Keratinocyte (primary cell): ENCODE results near the gene HIVEP1. TPM values are rescaled to one million over a fixed set of nuclear protein-coding genes. Genes with fewer than 3 reads are reported as not detected.

ENCODE experiments used
- DNase-seq: peaks from one replicate; pipeline ENCODE4 v3.0.0-alpha.2; 2011; ENCODE audit warnings: low read depth, missing footprints, low spot score
- FAIRE-seq: peaks from 2 replicates; lab custom pipeline; 2011; peaks lifted over from hg19 to GRCh38; lab: Jason Lieb, UNC
- H2AFZ ChIP-seq: 2 replicates; pipeline ENCODE4 v1.6.0; 2012; ENCODE audit warnings: low read length, control low read depth, inconsistent platforms; ENCODE audit not compliant: control insufficient read depth
- H3K27ac ChIP-seq: 2 replicates; pipeline ENCODE4 v1.5.1; 2011; ENCODE audit warnings: low read length; ENCODE audit not compliant: control insufficient read depth, insufficient read depth
- H3K27me3 ChIP-seq: 3 replicates; pipeline ENCODE4 v1.6.0; 2011; ENCODE audit warnings: low read length; ENCODE audit not compliant: control insufficient read depth, insufficient read depth; ENCODE audit errors: extremely low read depth
- H3K36me3 ChIP-seq, 2 experiments: 2 replicates in 1 of 2; 3 replicates in 1 of 2; pipeline ENCODE4 v1.5.1; 2011; ENCODE audit warnings: low read length in 2 of 2, mild to moderate bottlenecking in 1 of 2; ENCODE audit not compliant: control insufficient read depth in 2 of 2, insufficient read depth in 2 of 2; ENCODE audit errors: extremely low read depth in 1 of 2
- H3K4me1 ChIP-seq: 3 replicates; pipeline ENCODE4 v1.5.1; 2011; ENCODE audit warnings: low read length; ENCODE audit not compliant: control insufficient read depth, insufficient read depth; ENCODE audit errors: extremely low read depth
- H3K4me2 ChIP-seq: 3 replicates; pipeline ENCODE4 v1.6.0; 2011; ENCODE audit warnings: low read depth, low read length; ENCODE audit not compliant: control insufficient read depth, insufficient read depth; ENCODE audit errors: extremely low read depth
- H3K4me3 ChIP-seq, 3 experiments: fragments of 200-600 bp in 1 of 3; sonication (generic) in 1 of 3; 2 replicates in 2 of 3; 3 replicates in 1 of 3; pipeline ENCODE4 v1.5.1; 2011 to 2016; ENCODE audit warnings: low read length in 3 of 3, mild to moderate bottlenecking in 3 of 3, control low read depth in 2 of 3, inconsistent platforms in 1 of 3, low read depth in 1 of 3, mixed read lengths in 1 of 3, mixed run types in 1 of 3, moderate library complexity in 1 of 3; ENCODE audit not compliant: control insufficient read depth in 2 of 3, insufficient read depth in 2 of 3; ENCODE audit errors: extremely low read depth in 1 of 3
- H3K79me2 ChIP-seq: 2 replicates; pipeline ENCODE4 v1.6.0; 2012; ENCODE audit warnings: low read length; ENCODE audit not compliant: control insufficient read depth, insufficient read depth
- H3K9ac ChIP-seq: 3 replicates; pipeline ENCODE4 v1.6.0; 2011; ENCODE audit warnings: low read length; ENCODE audit not compliant: control insufficient read depth, insufficient read depth; ENCODE audit errors: extremely low read depth
- H3K9me1 ChIP-seq: 3 replicates; pipeline ENCODE4 v1.6.0; 2011; ENCODE audit warnings: low read length; ENCODE audit not compliant: control insufficient read depth, insufficient read depth; ENCODE audit errors: extremely low read depth
- H3K9me3 ChIP-seq: 2 replicates; pipeline ENCODE4 v1.5.1; 2012; ENCODE audit warnings: low read depth, low read length; ENCODE audit not compliant: control insufficient read depth
- H4K20me1 ChIP-seq: 3 replicates; pipeline ENCODE4 v1.6.0; 2011; ENCODE audit warnings: low read length; ENCODE audit not compliant: control insufficient read depth, insufficient read depth; ENCODE audit errors: extremely low read depth
- CTCF ChIP-seq, 3 experiments: IDR thresholded peaks in 1 of 3; conservative IDR thresholded peaks in 1 of 3; optimal IDR thresholded peaks in 1 of 3; 2 replicates in 2 of 3; 3 replicates in 1 of 3; pipeline versions ENCODE3 to v1.5.1; 2011; ENCODE audit warnings: low read length in 3 of 3, mild to moderate bottlenecking in 3 of 3, moderate library complexity in 2 of 3, control low read depth in 1 of 3, inconsistent platforms in 1 of 3; ENCODE audit not compliant: insufficient read depth in 2 of 3; ENCODE audit errors: extremely low read depth in 1 of 3
- EZH2 ChIP-seq: IDR thresholded peaks from one replicate; pipeline ENCODE4 v1.6.1; 2012; ENCODE audit warnings: inconsistent platforms, mild to moderate bottlenecking, low read length, moderate library complexity
- dilution Hi-C: fragments of 300-500 bp; cut with MboI; formaldehyde crosslinking; loops from one replicate; pipeline ENCODE4 v1.7.0; 2020; ENCODE audit warnings: low sequenced_read_pairs; ENCODE audit not compliant: extremely low pct_ligation_motif_present
- polyA plus RNA-seq, 5 experiments: library from polyadenylated mRNA; depleted of rRNA in 3 of 5; stranded (reverse) in 3 of 5; stranded (forward) in 1 of 5; unstranded in 1 of 5; fragments of >200 nt; gene quantifications; 1 replicate in 1 of 5; 2 replicates in 3 of 5; 3 replicates in 1 of 5; pipeline versions ENCODE4 v1.2.1 to v1.2.3, GENCODE V29; 2011 to 2012; ENCODE audit warnings: missing spikeins in 2 of 5, low read depth in 1 of 5, low replicate concordance in 1 of 5

The HIVEP1 gene
- polyA plus RNA-seq, 1 donor (not counting 4 experiments of a cell fraction or from before 2014, with no cell fraction given) = 13.7 TPM

DNA sequence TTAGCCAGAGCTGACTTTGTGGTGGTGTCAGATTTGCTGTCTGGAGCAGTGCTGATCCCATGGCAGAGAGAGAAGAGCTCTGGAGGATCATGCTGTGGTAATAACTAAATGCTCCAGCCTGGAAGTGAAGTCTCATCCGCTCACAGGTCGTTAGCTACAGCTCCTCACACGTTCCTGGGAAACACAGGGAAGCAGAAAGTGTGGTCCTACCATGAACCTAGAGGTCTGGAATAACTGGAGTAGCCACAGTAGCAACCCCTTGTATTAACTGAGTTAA, 2.7 kb downstream of the HIVEP1 start:
- Histone ChIP-seq H3K27ac (peak overlapping the region; percentile 89), H3K4me1 (peaks cover 12% of the 10 kb centered on the region), H3K4me3 (no peak overlapping the region), H3K9ac (no peak overlapping the region), H3K79me2 (peaks cover 43% of the 10 kb centered on the region), H2AFZ (no peak overlapping the region), H3K9me1 (no peaks in the 10 kb centered on the region), H3K4me2 (no peak overlapping the region), H3K9me3 (peaks cover 2% of the 10 kb centered on the region), H3K27me3 (no peaks in the 10 kb centered on the region), H3K36me3 (peaks cover 6 to 22% of the 10 kb centered on the region in 2 experiments), H4K20me1 (peaks cover 5% of the 10 kb centered on the region)
- dilution Hi-C loops = no loop called here
- no peak for DNase-seq
- no peak for FAIRE-seq
- TF ChIP-seq EZH2 = no peak
- no peak for TF ChIP-seq CTCF (optimal IDR thresholded peaks at IDR 0.05 in 1 of 3, IDR thresholded peaks at IDR 0.05 in 1 of 3, conservative IDR thresholded peaks at IDR 0.05 in 1 of 3; ENCODE audit: extremely low read depth in 1 of 3, insufficient read depth in 2 of 3, low read length in 3 of 3)

GRCh38 chr6:12017263-12017662, 5.2 kb downstream of the HIVEP1 start:
- peaks cover 5% of the 10 kb centered on the region for H4K20me1 ChIP-seq
- no peak overlapping the region for H3K27ac ChIP-seq
- TF ChIP-seq EZH2 (no peak), CTCF (optimal IDR thresholded peaks at IDR 0.05 in 1 of 3, IDR thresholded peaks at IDR 0.05 in 1 of 3, conservative IDR thresholded peaks at IDR 0.05 in 1 of 3; ENCODE audit: extremely low read depth in 1 of 3, insufficient read depth in 2 of 3, low read length in 3 of 3) (no peak)
- H3K36me3 ChIP-seq = peaks cover 10 to 33% of the 10 kb centered on the region in 2 experiments
- H3K4me2 ChIP-seq = no peak overlapping the region
- H2AFZ ChIP-seq = no peak overlapping the region
- peaks cover 2% of the 10 kb centered on the region for H3K9me3 ChIP-seq
- no peak overlapping the region for H3K9ac ChIP-seq
- peaks cover 16% of the 10 kb centered on the region for H3K4me1 ChIP-seq
- H3K79me2 ChIP-seq = peaks cover 52% of the 10 kb centered on the region
- no peak for FAIRE-seq
- no peak overlapping the region for H3K4me3 ChIP-seq
- H3K9me1 ChIP-seq = no peaks in the 10 kb centered on the region
- no peak for DNase-seq
- dilution Hi-C loops = no loop called here
- no peaks in the 10 kb centered on the region for H3K27me3 ChIP-seq
